K562 (cell line): ENCODE data around the gene SCMH1. TPM values are rescaled to one million over a fixed set of nuclear protein-coding genes. Genes with fewer than 3 reads are reported as not detected.

Source experiments
- ATF4 ChIP-seq: fragments of 450-650 bp; formaldehyde crosslinking; IDR thresholded peaks from 2 replicates; pipeline ENCODE4 v1.4.0; 2022; ENCODE audit warnings: mild to moderate bottlenecking, moderate library complexity
- BCL6 ChIP-seq: fragments of 250-450 bp; sonication (Bioruptor Pico); IDR thresholded peaks from 2 replicates; pipeline ENCODE4 v1.4.0; 2020
- BHLHE40 ChIP-seq: IDR thresholded peaks from 2 replicates; pipeline ENCODE4 v1.6.1; 2011; ENCODE audit warnings: low read length, improper control_type of control experiment
- BRF1 ChIP-seq: IDR thresholded peaks from 3 replicates; pipeline ENCODE4 v1.6.1; 2011; ENCODE audit warnings: borderline replicate concordance, mild to moderate bottlenecking; ENCODE audit not compliant: insufficient read length; ENCODE audit errors: extremely low read depth
- CHD2 ChIP-seq: IDR thresholded peaks from 2 replicates; pipeline ENCODE4 v1.6.1; 2011; ENCODE audit warnings: low read depth, low read length
- CREM ChIP-seq: IDR thresholded peaks from 2 replicates; pipeline ENCODE4 v1.6.1; 2014; ENCODE audit warnings: antibody characterized with exemption, low read depth
- ELF4 ChIP-seq: fragments of 450-650 bp; formaldehyde crosslinking; IDR thresholded peaks from 2 replicates; pipeline ENCODE4 v1.4.0; 2022; ENCODE audit warnings: missing genetic modification characterization
- HDAC2 ChIP-seq: fragments of 450-650 bp; IDR thresholded peaks from 2 replicates; pipeline ENCODE4 v1.6.1; 2016; ENCODE audit warnings: mild to moderate bottlenecking
- HES1 ChIP-seq: fragments of 450-650 bp; IDR thresholded peaks from 2 replicates; pipeline ENCODE4 v1.6.1; 2016; ENCODE audit warnings: low read depth, mild to moderate bottlenecking, moderate library complexity
- JUND ChIP-seq, 2 experiments: IDR thresholded peaks; 2 replicates in 1 of 2; 3 replicates in 1 of 2; pipeline ENCODE4 v1.6.1; 2011; ENCODE audit warnings: borderline replicate concordance in 2 of 2, low read depth in 2 of 2, low read length in 2 of 2, improper control_type of control experiment in 1 of 2, missing biosample characterization in 1 of 2, missing genetic modification characterization in 1 of 2, missing genetic modification reagents in 1 of 2
- MAFG ChIP-seq: fragments of 450-650 bp; conservative IDR thresholded peaks from 2 replicates; pipeline ENCODE4 v1.6.1; 2016; ENCODE audit warnings: missing genetic modification characterization, missing compliant biosample characterization
- MEF2A ChIP-seq: IDR thresholded peaks from 2 replicates; pipeline ENCODE4 v1.6.1; 2011; ENCODE audit warnings: low read depth, mild to moderate bottlenecking, low read length, moderate library complexity; ENCODE audit not compliant: control insufficient read depth
- MEF2D ChIP-seq: conservative IDR thresholded peaks from 2 replicates; pipeline ENCODE4 v1.6.1; 2016; ENCODE audit warnings: low read depth, missing genetic modification characterization, missing compliant biosample characterization
- MTA3 ChIP-seq: fragments of 450-650 bp; formaldehyde crosslinking; IDR thresholded peaks from 2 replicates; pipeline ENCODE4 v1.6.1; 2017; ENCODE audit warnings: mild to moderate bottlenecking, borderline replicate concordance
- PCBP2 ChIP-seq: fragments of 200-400 bp; formaldehyde crosslinking; IDR thresholded peaks from 2 replicates; pipeline ENCODE4 v1.6.1; 2018; ENCODE audit warnings: low read length, low read depth, mild to moderate bottlenecking, moderate library complexity; ENCODE audit not compliant: poor library complexity, severe bottlenecking
- SMARCE1 ChIP-seq: fragments of 450-650 bp; IDR thresholded peaks from 2 replicates; pipeline ENCODE4 v1.7.1; 2016; ENCODE audit warnings: mild to moderate bottlenecking
- SRF ChIP-seq, 2 experiments: fragments of 250-450, 450-650 bp in 1 of 2; sonication (Bioruptor Pico) in 1 of 2; sonication (generic) in 1 of 2; formaldehyde crosslinking; IDR thresholded peaks; 2 replicates each; pipeline versions ENCODE4 v1.5.0 to v1.5.1; 2020 to 2022; ENCODE audit warnings: mild to moderate bottlenecking in 1 of 2, missing genetic modification reagents in 1 of 2
- TARDBP ChIP-seq: fragments of 450-650 bp; IDR thresholded peaks from 2 replicates; pipeline ENCODE4 v1.6.1; 2016
- TCF15 ChIP-seq: fragments of 250-450 bp; sonication (Bioruptor Pico); IDR thresholded peaks from 2 replicates; pipeline ENCODE4 v1.8.0; 2022; ENCODE audit warnings: moderate library complexity, mild to moderate bottlenecking, inconsistent platforms
- ZBTB17 ChIP-seq: fragments of 450-650 bp; formaldehyde crosslinking; IDR thresholded peaks from 2 replicates; pipeline ENCODE4 v1.4.0; 2020; ENCODE audit warnings: mild to moderate bottlenecking
- ZC3H11A ChIP-seq: IDR thresholded peaks from 2 replicates; pipeline ENCODE4 v1.6.1; 2012; ENCODE audit warnings: low read depth, low read length, improper control_type of control experiment
- ZEB2 ChIP-seq: fragments of 450-650 bp; IDR thresholded peaks from 2 replicates; pipeline ENCODE4 v1.6.1; 2016
- ZFP36 ChIP-seq: fragments of 150-350 bp; IDR thresholded peaks from 2 replicates; pipeline ENCODE4 v1.6.1; 2018; ENCODE audit warnings: low read length, low read depth; ENCODE audit not compliant: partially characterized antibody
- ZNF3 ChIP-seq: fragments of 250-450 bp; sonication (Bioruptor Pico); IDR thresholded peaks from 2 replicates; pipeline ENCODE4 v1.5.0; 2021; ENCODE audit warnings: mild to moderate bottlenecking, moderate library complexity
- ZNF512 ChIP-seq: IDR thresholded peaks from 2 replicates; pipeline ENCODE4 v1.6.1; 2016; ENCODE audit warnings: missing genetic modification characterization, missing compliant biosample characterization
- polyA plus RNA-seq, 8 experiments: library from polyadenylated mRNA; depleted of rRNA in 4 of 8; stranded (reverse) in 5 of 8; unstranded in 3 of 8; fragments of >200 nt; fragmentation: Nextera tagmentation in 2 of 8; fragmentation: Illumina TruSeq in 1 of 8; extraction: Ambion mirVana in 2 of 8; extraction: Trizol in 1 of 8; gene quantifications; 2 replicates each; pipeline versions ENCODE4 v1.2.1 to v1.2.3, GENCODE V29; 2011 to 2014; ENCODE audit warnings: inconsistent platforms in 1 of 8, missing spikeins in 1 of 8
- total RNA-seq, 7 experiments: library from RNA; depleted of rRNA in 6 of 7; stranded (reverse); fragments of >200 nt in 6 of 7; fragmentation: Illumina TruSeq in 2 of 7; extraction: Trizol in 2 of 7; gene quantifications; 2 replicates each; pipeline versions ENCODE4 v1.2.1 to v1.2.3, GENCODE V29; 2011 to 2021; ENCODE audit warnings: low replicate concordance in 1 of 7

The SCMH1 gene
- total and polyA plus RNA-seq, 9 of the 15 experiments (the other 6 are each of a cell fraction or from before 2014, with no cell fraction given) = 8.5 to 37.0 (median 26.8) TPM

GRCh38 chr1:41160498-41161110 is 81.5 kb downstream of the SCMH1 start (continued):
- TF ChIP-seq ELF4 = peak; percentile 72; the same call in 1 of the 2 replicates
- TF ChIP-seq SMARCE1 = peak; percentile 97
- peak; percentile 63 for TF ChIP-seq BHLHE40
- peak; percentile 95 for TF ChIP-seq HDAC2
- peak; percentile 78; the same call in 1 of the 2 replicates for TF ChIP-seq MTA3
- TF ChIP-seq ZBTB17 = no peak
- TF ChIP-seq MAFG (tag) = no peak
- peak; percentile 74 for TF ChIP-seq JUND (IDR thresholded peaks at IDR 0.05; ENCODE audit: borderline replicate concordance, low read depth, low read length)
- TF ChIP-seq JUND (tag; IDR thresholded peaks at IDR 0.05; ENCODE audit: borderline replicate concordance, low read depth, low read length) = peak; percentile 57; the same call in 1 of the 3 replicates
- TF ChIP-seq TCF15 (CRISPR knock-in tag) = no peak
- 0 out of 2 replicates have a peak, but pooled peaks have one; percentile 13 for TF ChIP-seq ATF4
- TF ChIP-seq CHD2 = no peak
- TF ChIP-seq ZFP36 = no peak
- TF ChIP-seq MEF2A = no peak
- TF ChIP-seq ZNF512 = no peak
- TF ChIP-seq PCBP2 = no peak
- TF ChIP-seq ZC3H11A = no peak
- TF ChIP-seq SRF (CRISPR knock-in tag; IDR thresholded peaks at IDR 0.05) = no peak
- peak; percentile 76 for TF ChIP-seq CREM
- TF ChIP-seq HES1 = peak; percentile 85
- peak; percentile 59; the same call in 1 of the 2 replicates for TF ChIP-seq ZEB2
- no peak for TF ChIP-seq BRF1
- peak; percentile 65; the same call in 1 of the 2 replicates for TF ChIP-seq TARDBP
- no peak for TF ChIP-seq BCL6 (CRISPR knock-in tag)
- TF ChIP-seq MEF2D (tag) = no peak
- TF ChIP-seq ZNF3 (CRISPR knock-in tag) = no peak
